Stomach (tissue), 4 donors: Measurements from ENCODE around the gene PIN1.

Experiments used
- CTCF ChIP-seq, 7 experiments: fragments of 450-650 bp in 4 of 7; fragments of 200-600 bp in 3 of 7; sonication (generic) in 3 of 7; IDR thresholded peaks; one replicate each; pipeline ENCODE4 v1.5.1; 2016 to 2019; ENCODE audit warnings: antibody characterized with exemption in 7 of 7, control low read depth in 2 of 7, mild to moderate bottlenecking in 1 of 7
- EP300 ChIP-seq: sonication (generic); formaldehyde crosslinking; IDR thresholded peaks from one replicate; pipeline ENCODE4 v1.6.1; 2017; ENCODE audit warnings: antibody characterized with exemption
- POLR2A ChIP-seq, 4 donors: fragments of 450-650 bp; IDR thresholded peaks; one replicate each; pipeline ENCODE4 v1.6.1; 2016; ENCODE audit warnings: antibody characterized with exemption in 4 of 4, control low read depth in 2 of 4, mild to moderate bottlenecking in 1 of 4, moderate library complexity in 1 of 4
- POLR2AphosphoS5 ChIP-seq, 3 donors: sonication (generic); formaldehyde crosslinking; IDR thresholded peaks; one replicate each; pipeline ENCODE4 v1.6.1; 2016; ENCODE audit warnings: antibody characterized with exemption in 3 of 3

- TF ChIP-seq CTCF (IDR thresholded peaks at IDR 0.05): no peak
- no peak for TF ChIP-seq POLR2AphosphoS5 (IDR thresholded peaks at IDR 0.05)
- TF ChIP-seq POLR2A (IDR thresholded peaks at IDR 0.05): no peak
- no peak for TF ChIP-seq EP300
Measured at GRCh38 chr19:9877780-9878510, 42.8 kb downstream of the PIN1 start.
